ENCODE data around the gene SP6. TPM values are rescaled to one million over a fixed set of nuclear protein-coding genes. Genes with fewer than 3 reads are reported as not detected.

SP6 gene
- total and polyA plus RNA-seq, 2 of the 8 experiments (the other 6 are each of a cell fraction or from before 2014, with no cell fraction given): 1.2 to 1.5 TPM

DNA sequence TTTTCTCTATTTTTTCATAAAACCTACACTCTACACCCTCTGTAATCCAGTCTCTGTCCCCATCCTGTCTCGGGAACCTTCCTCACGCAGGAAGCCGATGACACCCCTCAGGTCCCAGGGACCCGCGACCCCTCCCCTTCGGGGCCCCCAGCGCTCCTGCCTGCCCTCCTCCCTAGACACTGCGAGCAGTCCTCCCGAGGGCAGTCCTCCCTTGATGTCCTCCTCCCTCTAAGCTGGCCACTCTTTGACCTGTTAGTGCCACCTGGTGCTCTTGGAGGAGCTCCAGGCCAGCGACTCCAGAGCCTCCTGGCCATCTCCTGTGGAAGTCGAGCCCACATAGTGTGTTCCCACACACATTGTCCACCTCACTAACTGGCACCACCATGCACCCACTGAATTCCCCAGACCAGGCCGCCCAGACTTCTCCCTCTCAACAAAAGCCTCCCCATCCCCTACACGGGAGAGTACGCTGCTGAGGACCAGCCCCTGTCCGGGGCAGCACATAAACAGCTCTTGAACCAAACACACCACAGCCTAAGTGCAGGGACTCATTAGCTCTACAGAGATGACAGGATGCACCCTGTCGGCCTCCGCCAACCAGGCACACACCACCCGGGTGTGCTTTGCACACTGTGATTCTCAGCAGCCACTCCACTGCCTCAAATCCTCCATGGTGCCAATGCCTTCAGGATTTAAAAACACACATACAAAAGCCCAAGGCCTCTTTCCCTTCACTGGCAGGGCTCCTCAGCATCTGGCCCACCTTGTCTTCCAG, 38.6 kb downstream of the SP6 start:
- H2AK5ac ChIP-seq (ENCODE audit: low read depth, low read length): no peak overlapping the region
- no peaks in the 10 kb centered on the region for H3K23me2 ChIP-seq (ENCODE audit: low read depth, low read length)
- H3K4me2 ChIP-seq (ENCODE audit: insufficient read depth in 1 of 2, low read depth in 2 of 2, low read length in 2 of 2): no peak overlapping the region
- H3K23ac ChIP-seq (ENCODE audit: insufficient read length): no peak overlapping the region
- CTCF ChIA-PET (ENCODE audit: partially characterized antibody): interaction anchor here (1.4 to 1.8 kb wide), 2 partner anchors 9 to 70 kb away, joined by 3 to 5 read pairs; partner anchors contain the start of gene OSBPL7
- no peak overlapping the region for H2BK15ac ChIP-seq (ENCODE audit: low read length)
- no peak overlapping the region for H2BK12ac ChIP-seq (ENCODE audit: low read depth, low read length)
- H2BK120ac ChIP-seq (replicated peaks; ENCODE audit: low read depth, low read length): no peak overlapping the region
- H4K5ac ChIP-seq (ENCODE audit: insufficient read length, low read depth, low read length): no peak overlapping the region
- no peak overlapping the region for H3K27ac ChIP-seq (ENCODE audit: low read depth, low read length)
- no peaks in the 10 kb centered on the region for H3K27me3 ChIP-seq (replicated peaks in 1 of 4; ENCODE audit: control insufficient read depth in 3 of 4, extremely low read depth in 1 of 4, insufficient read depth in 3 of 4, low read length in 3 of 4)
- no peak overlapping the region for H2BK20ac ChIP-seq (ENCODE audit: low read length)
- H3K9ac ChIP-seq (replicated peaks in 1 of 4; ENCODE audit: extremely low read depth in 1 of 4, low read depth in 3 of 4, low read length in 3 of 4): no peak overlapping the region
- H3K79me1 ChIP-seq (ENCODE audit: low read depth, low read length): no peaks in the 10 kb centered on the region; the same call in none of the 2 replicates
- no peak overlapping the region for H2BK5ac ChIP-seq (ENCODE audit: low read depth, low read length)
- no peaks in the 10 kb centered on the region for H3K9me3 ChIP-seq (ENCODE audit: insufficient read depth in 2 of 2, low read depth in 1 of 2, low read length in 1 of 2)
- peaks cover 0 to 2% (median 0%) of the 10 kb centered on the region in 4 experiments; a peak in 1 of 8 replicates for H3K36me3 ChIP-seq (ENCODE audit: control insufficient read depth in 2 of 4, insufficient read depth in 4 of 4, low read length in 3 of 4)
- POLR2A ChIA-PET (ENCODE audit: partially characterized antibody): interaction anchor here (1.6 kb wide), 1 partner anchor 10 kb away, joined by 6 read pairs; the partner anchor contains the start of gene OSBPL7
- no peaks in the 10 kb centered on the region for H3K79me2 ChIP-seq (ENCODE audit: control insufficient read depth in 1 of 2, insufficient read depth in 2 of 2, low read length in 2 of 2)
- DNase-seq (ENCODE audit: low read depth in 1 of 2, low spot score in 2 of 2): no peak
- WGBS, 2 experiments (ENCODE audit: extremely low coverage in 1 of 2, insufficient coverage in 1 of 2, insufficient read length in 1 of 2, insufficient replicate concordance in 2 of 2, low coverage in 1 of 2, low lambda C conversion rate in 2 of 2, missing lambda C conversion rate in 1 of 2): 88% methylated on average over 18 of the region's 18 CpGs; no CpG with 5 or more reads in 1 of the 2 experiments
- FAIRE-seq: no peak
- H3K14ac ChIP-seq (ENCODE audit: insufficient read length): no peak overlapping the region
- H4K91ac ChIP-seq (replicated peaks; ENCODE audit: insufficient read length, low read length): no peak overlapping the region
- H3K4me3 ChIP-seq (ENCODE audit: extremely low read depth in 1 of 4, insufficient read depth in 2 of 4, low read depth in 3 of 4, low read length in 4 of 4): no peak overlapping the region
- TF ChIP-seq SIRT6 (IDR thresholded peaks at IDR 0.05; ENCODE audit: low read length): no peak
- TF ChIP-seq RXRA (IDR thresholded peaks at IDR 0.05; ENCODE audit: insufficient read depth, low read depth, low read length): no peak
- TF ChIP-seq KDM4A (IDR thresholded peaks at IDR 0.05; ENCODE audit: low read depth, low read length, severe bottlenecking): no peak
- TF ChIP-seq CBX8 (IDR thresholded peaks at IDR 0.05; ENCODE audit: borderline replicate concordance, low read depth, low read length): no peak
- TF ChIP-seq SRF (IDR thresholded peaks at IDR 0.05; ENCODE audit: low read depth, low read length): no peak
- no peak for TF ChIP-seq SUZ12 (IDR thresholded peaks at IDR 0.05; ENCODE audit: low read length)
- no peaks in the 10 kb centered on the region; a peak in 1 of 7 replicates for H3K4me1 ChIP-seq (replicated peaks in 1 of 4; ENCODE audit: control insufficient read depth in 3 of 4, insufficient read depth in 4 of 4, low read length in 3 of 4)
- no peak overlapping the region for H3K56ac ChIP-seq (replicated peaks; ENCODE audit: insufficient read length, low read depth, low read length)
- no peak overlapping the region for H2AFZ ChIP-seq (ENCODE audit: low read length)
- H4K8ac ChIP-seq (ENCODE audit: extremely low read depth, insufficient read depth, low read length): no peak overlapping the region; the same call in 1 of the 2 replicates
- H3K4ac ChIP-seq (replicated peaks; ENCODE audit: insufficient read length, low read depth, low read length): no peak overlapping the region
- H3K18ac ChIP-seq (ENCODE audit: extremely low read depth, low read length): no peak overlapping the region
- peaks cover 0 to 5% of the 10 kb centered on the region in 2 experiments for H4K20me1 ChIP-seq (replicated peaks in 1 of 2; ENCODE audit: control insufficient read depth in 1 of 2, insufficient read depth in 2 of 2, low read length in 2 of 2)

Measured in H1 (cell line).